Heart left ventricle (tissue), 16 donors: ENCODE results near the gene EFCAB5. TPM values are rescaled to one million over a fixed set of nuclear protein-coding genes. Genes with fewer than 3 reads are reported as not detected.

Source experiments
- ATAC-seq, 4 donors: fragments of 200-7000 bp; cut with Tn5 transposase; one replicate each; pipeline ENCODE4 v1.9.1; 2020 to 2022; ENCODE audit warnings: moderate library complexity in 4 of 4, mild to moderate bottlenecking in 3 of 4, moderate number of reproducible peaks in 1 of 4
- DNase-seq, 5 donors: peaks; one replicate each; pipeline ENCODE4 v3.0.0-alpha.2; 2020
- H3K27ac ChIP-seq, 12 donors: fragments of 200-600 bp; sonication (generic) in 4 of 12; one replicate each; pipeline versions ENCODE4 v1.5.0 to v1.8.0; 2016 to 2022; ENCODE audit warnings: mild to moderate bottlenecking in 2 of 12
- H3K27me3 ChIP-seq, 9 donors: fragments of 200-600 bp; sonication (generic) in 2 of 9; one replicate each; pipeline versions ENCODE4 v1.5.1 to v1.8.0; 2016 to 2022; ENCODE audit warnings: mild to moderate bottlenecking in 3 of 9
- H3K36me3 ChIP-seq, 9 donors: fragments of 200-600 bp; sonication (generic) in 2 of 9; one replicate each; pipeline versions ENCODE4 v1.5.0 to v1.8.0; 2018 to 2022; ENCODE audit warnings: mild to moderate bottlenecking in 2 of 9
- H3K4me1 ChIP-seq, 12 donors: fragments of 200-600 bp; sonication (generic) in 4 of 12; one replicate each; pipeline versions ENCODE4 v1.5.0 to v1.8.0; 2016 to 2022; ENCODE audit warnings: mild to moderate bottlenecking in 3 of 12
- H3K4me3 ChIP-seq, 12 donors: fragments of 200-600 bp; sonication (generic) in 4 of 12; one replicate each; pipeline versions ENCODE4 v1.5.0 to v1.8.0; 2017 to 2022; ENCODE audit warnings: mild to moderate bottlenecking in 9 of 12, moderate library complexity in 4 of 12
- H3K9me3 ChIP-seq, 12 donors: fragments of 200-600 bp; sonication (generic) in 4 of 12; one replicate each; pipeline versions ENCODE4 v1.5.0 to v1.8.0; 2016 to 2022; ENCODE audit warnings: mild to moderate bottlenecking in 1 of 12
- POLR2A ChIP-seq, 2 donors: fragments of 450-650 bp; IDR thresholded peaks; one replicate each; pipeline ENCODE4 v1.6.1; 2017; ENCODE audit warnings: antibody characterized with exemption in 2 of 2, mild to moderate bottlenecking in 2 of 2, moderate library complexity in 2 of 2
- WGBS, 4 donors: extraction: QIAGEN DNeasy Blood & Tissue Kit in 2 of 4; methylation state at CpG; one replicate each; pipeline versions ENCODE4 v1.1.5 to v1.1.7; 2013 to 2018; 5-methylcytosine and 5-hydroxymethylcytosine counted together
- intact Hi-C, 10 donors: fragments of 100-400 bp; cut with DNase I; formaldehyde crosslinking; loops; one replicate each; pipeline versions ENCODE4 v1.11.1 to v1.14.2; 2022
- polyA plus RNA-seq, 2 donors: library from polyadenylated mRNA; stranded (reverse); fragments of 200-250 nt; gene quantifications; one replicate each; pipeline ENCODE4 v1.2.3, GENCODE V29; 2013
- total RNA-seq, 9 donors: library from RNA; depleted of rRNA in 2 of 9; stranded (reverse); fragments of >200 nt in 2 of 9; fragmentation: NEBNext Ultra II Directional in 3 of 9; extraction: Animal tissue kit (Norgen Biotek cat#: 25700) in 3 of 9; gene quantifications; one replicate each; pipeline versions ENCODE4 v1.1.0 to v1.2.4, GENCODE V29; 2016 to 2023
- TF ChIP-seq, protein P1 (sequence below), 12 donors: fragments of 200-600 bp; sonication (generic) in 4 of 12; IDR thresholded peaks; one replicate each; pipeline versions ENCODE4 v1.5.0 to v1.8.0; 2018 to 2022; ENCODE audit warnings: antibody characterized with exemption in 12 of 12, mild to moderate bottlenecking in 5 of 12
- donor health status: ischemic (EF 13 %, LVEDD 7.1; RV severe dilation, severe dysfunction).
- donor health status: healthy with polysubstance abuse.
- donor health status: DM: no; HTN: yes; CAD: no.
- donor health status: DM: no; HTN: no; CAD: no.
- donor health status: ischemic (EF 25% LVEDD 6.9; RV normal size, moderate dysfunction).
- donor health status: ischemic (EF 25% LVEDD 5.7; RV mildly dilated, moderate dysfunction).
- donor health status: healthy.
- donor health status: DM: yes; HTN: yes; CAD: no.
- donor health status: ischemic (EF 35%, LVEDD 5.7; RV mildly dilated, moderate dysfunction).
- donor health status: nonischemic (EF 11% LVEDD 7.7; RV severe dilation, severe dysfunction).
- donor health status: DM: yes; HTN: yes; CAD: no.
- donor health status: PGD.
- donor health status: ischemic (EF 29% LVEDD 5.4; RV normal size, mild dysfunction).
- donor health status: nonischemic (EF 23%, LVEDD 6.1; RV moderate dilation, normal function).

Gene EFCAB5
- total and polyA plus RNA-seq, 11 donors, result 0.01 to 1.2 (median 0.61) TPM; not detected in 6

DNA sequence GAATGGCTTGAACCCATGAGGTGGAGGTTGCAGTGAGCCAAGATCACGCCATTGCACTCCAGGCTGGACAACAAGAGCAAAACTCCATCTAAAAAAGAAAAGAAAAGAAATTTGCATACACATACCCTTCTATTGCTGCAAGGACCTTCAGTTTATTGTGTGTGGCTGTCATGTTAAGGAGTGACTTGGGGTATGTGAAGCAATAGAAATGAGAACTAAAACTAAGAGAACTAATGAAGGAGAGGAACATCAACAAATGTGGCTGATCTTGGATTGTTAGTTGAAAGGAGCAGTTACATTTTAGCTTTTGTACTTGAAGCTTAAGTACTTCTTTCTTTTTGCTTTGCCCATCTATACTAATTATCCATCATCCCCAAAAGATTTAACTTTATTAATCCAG, 162.5 kb downstream of the EFCAB5 start:
- TF ChIP-seq, protein P1, sequence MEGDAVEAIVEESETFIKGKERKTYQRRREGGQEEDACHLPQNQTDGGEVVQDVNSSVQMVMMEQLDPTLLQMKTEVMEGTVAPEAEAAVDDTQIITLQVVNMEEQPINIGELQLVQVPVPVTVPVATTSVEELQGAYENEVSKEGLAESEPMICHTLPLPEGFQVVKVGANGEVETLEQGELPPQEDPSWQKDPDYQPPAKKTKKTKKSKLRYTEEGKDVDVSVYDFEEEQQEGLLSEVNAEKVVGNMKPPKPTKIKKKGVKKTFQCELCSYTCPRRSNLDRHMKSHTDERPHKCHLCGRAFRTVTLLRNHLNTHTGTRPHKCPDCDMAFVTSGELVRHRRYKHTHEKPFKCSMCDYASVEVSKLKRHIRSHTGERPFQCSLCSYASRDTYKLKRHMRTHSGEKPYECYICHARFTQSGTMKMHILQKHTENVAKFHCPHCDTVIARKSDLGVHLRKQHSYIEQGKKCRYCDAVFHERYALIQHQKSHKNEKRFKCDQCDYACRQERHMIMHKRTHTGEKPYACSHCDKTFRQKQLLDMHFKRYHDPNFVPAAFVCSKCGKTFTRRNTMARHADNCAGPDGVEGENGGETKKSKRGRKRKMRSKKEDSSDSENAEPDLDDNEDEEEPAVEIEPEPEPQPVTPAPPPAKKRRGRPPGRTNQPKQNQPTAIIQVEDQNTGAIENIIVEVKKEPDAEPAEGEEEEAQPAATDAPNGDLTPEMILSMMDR (IDR thresholded peaks at IDR 0.05), result no peak
- TF ChIP-seq POLR2A (IDR thresholded peaks at IDR 0.05), result no peak
- Histone ChIP-seq H3K4me3 (no peak overlapping the region), H3K27me3 (no peaks in the 10 kb centered on the region), H3K9me3 (no peaks in the 10 kb centered on the region), H3K4me1 (peaks cover 0 to 10% (median 0%) of the 10 kb centered on the region in 12 donors), H3K27ac (no peak overlapping the region), H3K36me3 (no peaks in the 10 kb centered on the region)
- DNase-seq (no peak), ATAC-seq (no peak)
- WGBS, 4 donors, result 82 to 94% (median 89%) methylated on average over 1 of the region's 1 CpG
- intact Hi-C loops, result loop anchor here in 6 of 10 donors (1.0 to 10.0 kb wide), 6 partner anchors 173 to 233 kb away; partner anchors contain the start of gene TMIGD1 (in 1 of the 6)

DNA sequence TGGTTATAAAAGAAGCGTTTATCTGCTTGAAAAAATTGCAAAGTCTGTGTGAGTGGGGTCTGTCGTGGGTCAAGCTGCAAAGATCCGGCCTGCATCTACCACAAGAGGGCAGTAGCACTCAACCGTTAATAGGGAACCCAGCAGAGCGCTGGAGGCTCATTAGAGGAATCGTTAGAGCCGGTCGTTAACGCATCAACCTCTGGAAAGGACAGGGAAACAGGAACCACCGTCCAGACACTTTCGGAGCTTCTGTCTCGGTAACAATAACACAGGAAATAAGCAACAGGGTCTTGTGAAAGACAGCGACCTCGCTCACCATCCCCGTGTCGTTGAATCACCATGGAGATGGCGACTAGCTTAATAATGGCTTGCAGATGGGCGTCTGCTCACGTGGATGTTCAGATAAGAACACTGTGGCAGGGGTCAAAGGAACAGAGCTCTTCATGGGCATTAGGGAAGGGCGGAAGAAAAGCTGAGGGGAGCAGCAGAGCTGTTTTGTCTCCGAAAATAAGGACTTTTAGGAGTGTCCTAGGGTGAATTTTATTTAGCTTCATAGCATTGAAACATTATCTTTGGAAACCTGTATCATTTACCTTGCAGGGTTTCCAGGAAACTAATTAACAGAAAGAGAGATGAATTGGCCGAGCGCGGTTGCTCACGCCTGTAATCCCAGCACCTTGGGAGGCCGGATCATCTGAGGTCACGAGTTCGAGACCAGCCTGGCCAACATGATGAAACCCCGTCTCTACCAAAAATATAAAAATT, 163.3 kb downstream of the EFCAB5 start:
- whole genome bisulfite sequencing, 4 donors, result 21 to 25% (median 24%) methylated on average over 29 of the region's 29 CpGs
- ATAC-seq (peak; percentile 84 to 98 (median 98)), DNase-seq (peak; percentile 67 to 83 (median 75))
- no peaks in the 10 kb centered on the region for H3K36me3 ChIP-seq
- no peaks in the 10 kb centered on the region for H3K27me3 ChIP-seq
- no peaks in the 10 kb centered on the region for H3K9me3 ChIP-seq
- intact Hi-C loops, result loop anchor here in 8 of 10 donors (1.0 to 10.0 kb wide), 6 partner anchors 173 to 233 kb away; partner anchors contain the start of gene TMIGD1 (in 1 of the 8)
- peaks cover 0 to 10% (median 0%) of the 10 kb centered on the region in 12 donors for H3K4me1 ChIP-seq
- TF ChIP-seq POLR2A (IDR thresholded peaks at IDR 0.05), result no peak
- TF ChIP-seq, protein P1 (IDR thresholded peaks at IDR 0.05), result peak; percentile 86 to 96 (median 90)
- peak overlapping the region in 10 of 12 donors; percentile 19 to 61 (median 45) for H3K4me3 ChIP-seq
- H3K27ac ChIP-seq, result peak overlapping the region in 7 of 12 donors; percentile 1 to 54 (median 29)

DNA sequence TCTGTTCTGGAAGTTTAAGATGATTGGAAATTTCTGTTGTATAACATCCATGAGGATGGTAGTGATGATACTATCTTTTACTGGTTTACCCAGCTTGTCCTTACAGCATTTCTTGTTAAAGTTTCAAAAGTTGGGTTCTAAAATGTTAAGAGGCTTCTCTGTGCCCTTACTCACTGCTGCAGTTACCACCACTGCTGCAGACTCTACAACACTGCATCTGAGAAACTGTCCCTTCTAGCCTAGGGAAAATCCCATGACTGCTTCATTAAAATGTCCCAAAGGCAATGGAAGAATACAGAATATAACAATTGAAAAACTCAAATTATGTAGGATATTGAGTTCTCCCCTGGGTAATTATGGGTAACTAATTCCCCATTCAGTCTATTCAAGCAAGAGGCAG, 171.4 kb downstream of the EFCAB5 start:
- intact Hi-C loops, result no loop called here
- DNase-seq, result no peak
- Histone ChIP-seq H3K4me1 (peaks cover 0 to 6% (median 4%) of the 10 kb centered on the region in 12 donors), H3K36me3 (no peaks in the 10 kb centered on the region), H3K9me3 (no peaks in the 10 kb centered on the region), H3K27ac (no peak overlapping the region), H3K4me3 (no peak overlapping the region), H3K27me3 (no peaks in the 10 kb centered on the region)
- TF ChIP-seq, protein P1 (IDR thresholded peaks at IDR 0.05), result no peak
- TF ChIP-seq POLR2A (IDR thresholded peaks at IDR 0.05), result no peak
- no peak for ATAC-seq

DNA sequence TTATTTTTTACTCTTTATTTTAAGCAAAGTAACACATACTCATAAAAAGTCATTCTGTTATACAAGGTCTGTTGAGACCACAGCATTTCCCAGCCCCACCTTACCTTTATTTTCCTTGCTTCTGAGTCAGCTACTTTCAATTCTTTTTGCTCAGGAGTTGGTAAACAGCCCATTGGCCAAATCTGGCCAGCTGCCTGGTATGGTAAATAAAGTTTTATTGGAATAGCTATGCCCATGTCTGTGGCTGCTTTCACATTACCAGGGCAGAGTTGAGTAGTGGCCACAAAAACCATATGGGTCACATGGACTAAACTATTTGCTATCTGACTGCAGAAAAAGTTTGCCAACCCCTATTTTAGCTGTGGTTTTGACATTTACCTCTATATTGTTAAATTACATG, 171.8 kb downstream of the EFCAB5 start:
- Histone ChIP-seq H3K27ac (no peak overlapping the region), H3K27me3 (no peaks in the 10 kb centered on the region), H3K4me1 (peaks cover 0 to 10% (median 9%) of the 10 kb centered on the region in 12 donors), H3K36me3 (peaks cover 0 to under 1% (median 0%) of the 10 kb centered on the region in 9 donors), H3K9me3 (no peaks in the 10 kb centered on the region), H3K4me3 (no peak overlapping the region)
- intact Hi-C loops, result no loop called here
- ATAC-seq, result no peak
- no peak for DNase-seq
- no peak for TF ChIP-seq POLR2A (IDR thresholded peaks at IDR 0.05)
- TF ChIP-seq, protein P1 (IDR thresholded peaks at IDR 0.05), result no peak
